Measurements from ENCODE around the gene METTL25.

- TF ChIP-seq NFRKB (IDR thresholded peaks at IDR 0.05) (no peak), PKNOX1 (IDR thresholded peaks at IDR 0.05) (no peak), SP1 (IDR thresholded peaks at IDR 0.05) (no peak), FOXA1 (IDR thresholded peaks at IDR 0.05) (no peak), BHLHE40 (IDR thresholded peaks at IDR 0.05; ENCODE audit: borderline replicate concordance) (no peak), SUZ12 (IDR thresholded peaks at IDR 0.05) (no peak), FOXM1 (IDR thresholded peaks at IDR 0.05; ENCODE audit: borderline replicate concordance) (no peak), LEF1 (IDR thresholded peaks at IDR 0.05; ENCODE audit: borderline replicate concordance) (no peak), TARDBP (IDR thresholded peaks at IDR 0.05) (no peak), ZNF384 (IDR thresholded peaks at IDR 0.05) (no peak), FOXK2 (IDR thresholded peaks at IDR 0.05) (no peak), L3MBTL2 (conservative IDR thresholded peaks at IDR 0.05) (no peak), HDGF (IDR thresholded peaks at IDR 0.05; ENCODE audit: borderline replicate concordance) (no peak)
These were observed 98.3 kb downstream of the METTL25 start for GRCh38 chr12:82456633-82457032.

Measured in HEK293T (cell line).